Head of caudate nucleus (tissue), 42 donors: ENCODE data around the gene CNTNAP2.
A peak's percentile ranks its signal among the peaks of the same experiment; 100 is the strongest.

Experiments
- DNase-seq, 42 donors: peaks; one replicate each; pipeline versions ENCODE4 v3.0.0 to v3.0.0-alpha.2; 2020 to 2021; ENCODE audit warnings: mixed read lengths in 7 of 42
- intact Hi-C: fragments of 100-400 bp; cut with DNase I; formaldehyde crosslinking; loops from one replicate; pipeline ENCODE4 v1.15.0; 2022

Gene CNTNAP2

GRCh38 chr7:147857152-147858140 is 1740.8 kb downstream of the CNTNAP2 start:
- no peak for DNase-seq
- intact Hi-C loops = no loop called here

GRCh38 chr7:147858421-147858820 is 1741.8 kb downstream of the CNTNAP2 start:
- intact Hi-C loops = no loop called here
- DNase-seq = no peak

- no peak for DNase-seq
- intact Hi-C loops = no loop called here
Measured at GRCh38 chr7:147859033-147859432, 1742.4 kb downstream of the CNTNAP2 start.

- DNase-seq = no peak
- intact Hi-C loops = no loop called here
Measured at GRCh38 chr7:147859486-147859885, 1742.9 kb downstream of the CNTNAP2 start.

- intact Hi-C loops = no loop called here
- DNase-seq = peak in 11 of 42 donors; percentile 21 to 68 (median 29)
Measured at GRCh38 chr7:147861058-147861716, 1744.6 kb downstream of the CNTNAP2 start.

GRCh38 chr7:147861945-147862344 is 1745.3 kb downstream of the CNTNAP2 start:
- DNase-seq = no peak
- intact Hi-C loops = no loop called here

- no peak for DNase-seq
- intact Hi-C loops = no loop called here
Measured at GRCh38 chr7:147869456-147869855, 1752.9 kb downstream of the CNTNAP2 start.

GRCh38 chr7:147878912-147879661 is 1762.5 kb downstream of the CNTNAP2 start:
- peak in 39 of 42 donors; percentile 9 to 82 (median 48) for DNase-seq

GRCh38 chr7:147885869-147886268 is 1769.3 kb downstream of the CNTNAP2 start:
- intact Hi-C loops = no loop called here
- DNase-seq = no peak

More at GRCh38 chr7:147878912-147879661, 1762.5 kb downstream of the CNTNAP2 start:
- intact Hi-C loops = no loop called here

- peak in 26 of 42 donors; percentile 6 to 71 (median 30) for DNase-seq
- intact Hi-C loops = no loop called here
Measured at GRCh38 chr7:147894271-147894670, 1777.7 kb downstream of the CNTNAP2 start.

- DNase-seq = no peak
- intact Hi-C loops = no loop called here
Measured at GRCh38 chr7:147896121-147896520, 1779.5 kb downstream of the CNTNAP2 start.

- intact Hi-C loops = no loop called here
- peak in 5 of 42 donors; percentile 11 to 42 (median 14) for DNase-seq
Measured at GRCh38 chr7:147903536-147904218, 1787.1 kb downstream of the CNTNAP2 start.

- intact Hi-C loops = no loop called here
- DNase-seq = no peak
Measured at GRCh38 chr7:147904219-147904576, 1787.6 kb downstream of the CNTNAP2 start.

- intact Hi-C loops = no loop called here
Measured at GRCh38 chr7:147909431-147910148, 1793.0 kb downstream of the CNTNAP2 start.

GRCh38 chr7:147911201-147911601 is 1794.6 kb downstream of the CNTNAP2 start:
- intact Hi-C loops = no loop called here
- no peak for DNase-seq

More at GRCh38 chr7:147909431-147910148, 1793.0 kb downstream of the CNTNAP2 start:
- DNase-seq = no peak

GRCh38 chr7:147912291-147912690 is 1795.7 kb downstream of the CNTNAP2 start:
- intact Hi-C loops = no loop called here
- DNase-seq = no peak

- intact Hi-C loops = no loop called here
- no peak for DNase-seq
Measured at GRCh38 chr7:147912946-147913638, 1796.5 kb downstream of the CNTNAP2 start.

GRCh38 chr7:147915781-147916180 is 1799.2 kb downstream of the CNTNAP2 start:
- no peak for DNase-seq
- intact Hi-C loops = no loop called here
